HG02885 (cell line): Measurements from ENCODE around the gene SEC14L2.

Experiments
- ATAC-seq: cut with Tn5 transposase; IDR thresholded peaks from one replicate; pipeline ENCODE4 v1.9.1; 2021; ENCODE audit warnings: mild to moderate bottlenecking; ENCODE audit not compliant: unreplicated experiment, poor library complexity

Gene SEC14L2

DNA sequence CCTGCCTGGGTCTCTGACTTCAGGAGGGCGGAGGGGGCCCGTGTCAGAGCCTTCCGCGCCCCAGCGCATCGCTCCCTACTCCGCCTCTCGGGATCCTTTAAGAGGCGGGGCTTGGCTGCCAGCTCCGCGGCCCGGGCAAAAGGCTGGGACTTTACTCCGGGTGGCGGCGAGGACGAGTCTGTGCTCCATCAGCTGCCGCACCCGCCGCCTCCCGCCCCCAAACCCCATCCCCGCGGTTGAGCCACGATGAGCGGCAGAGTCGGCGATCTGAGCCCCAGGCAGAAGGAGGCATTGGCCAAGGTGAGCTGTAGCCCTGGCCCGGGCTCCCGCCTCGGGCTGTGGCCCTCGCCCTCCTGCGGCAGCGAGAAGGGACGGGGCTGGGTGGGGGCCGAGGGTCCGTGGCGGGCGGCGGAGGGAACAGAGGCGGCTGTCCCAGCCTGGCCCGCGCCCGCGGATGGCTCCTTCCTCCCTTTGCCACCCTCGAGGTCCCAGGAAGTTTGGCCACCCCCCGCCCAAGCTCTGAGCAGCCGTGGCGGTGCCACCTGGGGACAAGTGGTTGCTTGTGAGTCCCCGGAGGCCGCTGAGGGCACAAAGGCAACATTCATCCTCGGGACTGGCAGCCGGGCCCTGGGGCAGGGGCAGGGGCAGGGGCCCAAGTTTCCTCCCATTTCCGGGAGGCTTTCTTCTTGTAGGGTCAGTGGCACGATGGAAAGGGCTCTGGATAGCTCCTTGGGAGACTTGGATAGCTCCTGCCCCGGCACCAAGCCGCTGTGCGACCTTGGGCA, at the start of gene SEC14L2:
TSS of gene SEC14L2 (plus strand) at position 148 of the 785 bp plus-strand sequence. CDS start at position 247, 99 bp downstream.
- no peak for ATAC-seq

- no peak for ATAC-seq
Observed at GRCh38 chr22:30347255-30347892, 49.4 kb upstream of the SEC14L2 start.

- no peak for ATAC-seq
Observed at GRCh38 chr22:30348404-30348803, 48.4 kb upstream of the SEC14L2 start.

DNA sequence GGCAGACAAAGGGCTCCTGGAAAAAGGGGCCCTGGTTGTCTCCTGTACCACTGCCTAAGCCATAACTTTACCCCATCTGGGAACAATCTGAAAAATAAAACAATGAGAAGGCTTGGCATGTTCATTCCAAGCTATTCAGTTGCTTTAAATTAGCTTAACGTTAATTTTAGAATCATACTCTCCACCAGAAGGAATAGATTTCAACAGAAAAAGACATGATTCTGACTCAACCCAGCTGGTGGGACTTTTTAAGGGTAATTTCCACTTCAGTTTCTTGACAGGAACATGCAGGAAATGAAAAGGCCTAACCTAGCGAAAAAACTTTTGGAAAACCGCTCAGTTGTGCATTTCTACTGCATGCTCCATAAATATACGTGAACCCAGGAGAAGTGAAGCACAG, 48.0 kb upstream of the SEC14L2 start:
- no peak for ATAC-seq

- ATAC-seq, result no peak
Observed at GRCh38 chr22:30351226-30351625, 45.6 kb upstream of the SEC14L2 start.

- ATAC-seq, result no peak
Observed at GRCh38 chr22:30354644-30355043, 42.2 kb upstream of the SEC14L2 start.

- ATAC-seq, result peak; percentile 96
Observed at GRCh38 chr22:30356449-30357235, 40.2 kb upstream of the SEC14L2 start, which contains the start of the genes CCDC157 and SF3A1. Gene CCDC157, plus strand, starts transcription at chr22:30357007. Its CDS starts 8,994 bp downstream, at chr22:30366001. Gene SF3A1, minus strand, starts transcription at chr22:30356894. Its CDS starts 102 bp downstream, at chr22:30356792.

GRCh38 chr22:30357236-30357570, 39.6 kb upstream of the SEC14L2 start:
- ATAC-seq, result no peak

DNA sequence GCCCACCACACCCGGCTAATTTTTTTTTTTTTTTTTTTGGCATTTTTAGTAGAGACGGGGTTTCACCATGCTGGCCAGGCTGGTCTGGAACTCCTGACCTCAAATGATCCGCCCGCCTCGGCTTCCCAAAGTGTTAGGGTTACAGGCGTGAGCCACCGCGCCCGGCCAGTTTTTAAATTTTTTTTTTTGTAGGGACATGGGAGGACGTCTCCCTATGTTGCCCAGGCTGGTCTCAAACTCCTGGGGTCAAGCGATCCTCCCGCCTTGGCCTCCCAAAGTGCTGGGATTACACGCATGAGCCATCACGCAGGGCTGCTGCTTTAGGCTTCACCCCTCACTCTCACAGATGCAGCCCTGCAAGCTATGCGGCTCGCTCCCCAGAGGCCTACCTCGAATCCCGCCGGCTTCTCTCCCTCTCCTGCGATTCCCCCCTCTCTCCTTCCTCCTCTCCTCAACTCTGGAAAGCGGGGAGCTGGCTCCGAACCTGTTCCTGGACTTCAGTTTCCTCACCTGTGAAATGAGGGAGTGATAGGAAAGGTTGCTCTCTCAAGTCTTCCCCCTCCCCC, 39.1 kb upstream of the SEC14L2 start:
- no peak for ATAC-seq

GRCh38 chr22:30358541-30358940, 38.3 kb upstream of the SEC14L2 start:
- ATAC-seq, result no peak

- ATAC-seq, result no peak
Observed at GRCh38 chr22:30361916-30362650, 34.7 kb upstream of the SEC14L2 start.

GRCh38 chr22:30362651-30363281, 34.1 kb upstream of the SEC14L2 start:
- no peak for ATAC-seq

DNA sequence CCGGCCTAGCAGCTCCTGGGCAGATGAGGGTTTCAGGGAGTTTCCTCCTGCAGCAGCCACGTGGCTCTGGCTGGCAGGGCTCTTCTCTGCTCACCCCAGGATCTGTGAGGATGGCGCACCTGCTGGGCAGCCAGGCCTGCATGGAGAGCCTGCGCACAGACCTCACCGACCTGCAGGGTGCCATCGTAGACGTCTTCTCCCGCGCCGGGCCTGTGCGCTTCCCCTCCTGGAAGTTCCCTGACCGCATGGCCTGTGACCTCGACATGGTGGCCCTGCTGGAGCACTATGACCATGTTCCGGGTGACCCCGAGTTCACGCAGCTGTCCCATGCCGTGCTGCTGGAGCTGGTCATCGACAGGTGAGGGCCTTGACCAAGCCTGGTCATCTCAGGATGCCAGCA, 30.9 kb upstream of the SEC14L2 start:
- no peak for ATAC-seq

DNA sequence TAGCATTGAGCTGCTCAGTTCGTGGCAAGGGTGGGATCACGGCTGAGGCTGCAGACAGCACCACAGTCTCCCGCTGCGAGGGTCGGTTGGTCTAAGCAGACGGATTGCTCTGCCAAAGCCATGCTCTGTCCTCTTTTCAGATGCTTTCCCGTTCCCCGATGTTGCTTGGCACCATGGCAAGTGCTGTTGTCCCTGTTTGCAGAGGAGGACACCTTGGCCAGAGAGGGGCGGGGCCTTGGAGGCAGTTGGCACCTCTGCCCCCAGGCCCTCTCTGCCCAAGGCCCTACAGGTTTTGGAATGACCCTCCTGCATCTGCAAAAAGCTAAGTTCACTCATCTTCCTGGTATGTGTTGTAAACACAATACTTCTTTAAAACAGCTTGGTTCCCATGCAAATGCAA, 28.4 kb upstream of the SEC14L2 start:
- no peak for ATAC-seq

GRCh38 chr22:30370641-30371230, 26.1 kb upstream of the SEC14L2 start:
- no peak for ATAC-seq

GRCh38 chr22:30371321-30371720, 25.5 kb upstream of the SEC14L2 start:
- no peak for ATAC-seq

DNA sequence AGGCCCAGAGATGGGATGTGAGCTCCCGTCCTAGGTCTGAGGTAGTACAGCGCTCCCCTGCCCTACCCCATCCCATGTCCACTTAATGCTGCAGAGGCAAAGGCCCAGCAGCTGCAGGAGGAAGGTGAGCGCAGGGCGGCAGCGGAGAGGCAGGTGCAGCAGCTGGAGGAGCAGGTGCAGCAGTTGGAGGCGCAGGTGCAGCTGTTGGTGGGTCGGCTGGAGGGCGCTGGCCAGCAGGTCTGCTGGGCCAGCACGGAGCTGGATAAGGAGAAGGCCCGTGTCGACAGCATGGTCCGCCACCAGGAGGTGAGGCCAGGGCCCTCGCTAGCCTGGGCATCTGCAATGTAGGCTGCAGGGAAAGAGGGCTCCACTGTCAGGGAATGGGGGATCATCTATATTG, 24.8 kb upstream of the SEC14L2 start:
- no peak for ATAC-seq

DNA sequence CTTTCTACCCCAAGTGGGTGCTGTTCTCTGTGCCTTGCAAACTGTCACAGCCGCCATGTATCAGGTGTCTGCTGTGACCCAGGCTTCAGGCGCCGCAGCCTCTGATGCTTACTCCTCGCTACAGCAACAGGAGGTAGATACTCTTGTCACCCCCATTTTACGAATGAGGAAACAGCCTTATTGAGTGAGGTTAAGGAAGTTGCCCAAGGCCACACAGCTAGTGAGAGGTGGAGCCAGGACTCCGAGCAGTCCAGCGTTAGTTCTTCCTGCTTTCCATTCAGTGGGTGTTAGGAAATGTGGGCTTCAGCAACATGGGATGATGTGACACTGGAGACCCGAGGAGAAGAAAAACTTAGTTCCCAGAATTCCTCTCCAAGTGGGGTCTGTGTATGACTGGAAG, 23.9 kb upstream of the SEC14L2 start:
- ATAC-seq, result no peak
